OCI-LY7 (cell line): Measurements from ENCODE around the gene ITGAD. TPM values are rescaled to one million over a fixed set of nuclear protein-coding genes. Genes with fewer than 3 reads are reported as not detected.

Source experiments
- BruUV-seq: library from RNA; stranded (reverse); fragments of 400-500 nt; replicated peaks from 2 replicates; lab custom pipeline; 2021; lab: Mats Ljungman, UMichigan
- CTCF ChIA-PET: fragments of 300-600 bp; sonication (Branson Sonifier 250); formaldehyde crosslinking; loops from one replicate; lab custom pipeline; 2022; ENCODE audit warnings: antibody characterized with exemption; ENCODE audit not compliant: unreplicated experiment; lab: Charles Lee
- POLR2A ChIA-PET: fragments of 300-600 bp; sonication (Branson Sonifier 250); formaldehyde crosslinking; loops from one replicate; lab custom pipeline; 2022; ENCODE audit warnings: antibody characterized with exemption; lab: Charles Lee
- DNase-seq: peaks from one replicate; pipeline ENCODE4 v3.0.0-alpha.2; 2015; ENCODE audit warnings: low spot score
- H2AFZ ChIP-seq: fragments of 200-600 bp; sonication (generic), shearing (Covaris generic); 2 replicates; pipeline ENCODE4 v1.6.1; 2014; ENCODE audit warnings: mild to moderate bottlenecking, antibody characterized with exemption, low read length, moderate library complexity
- H3K27ac ChIP-seq: fragments of 200-600 bp; sonication (generic); 2 replicates; pipeline ENCODE4 v1.5.1; 2014; ENCODE audit warnings: mixed run types, low read depth, mild to moderate bottlenecking, moderate library complexity, low read length, inconsistent platforms; ENCODE audit not compliant: poor library complexity, severe bottlenecking
- H3K36me3 ChIP-seq: fragments of 200-600 bp; sonication (generic); 2 replicates; pipeline ENCODE4 v1.6.1; 2014; ENCODE audit warnings: mild to moderate bottlenecking, antibody characterized with exemption, low read length, moderate library complexity, mixed read lengths; ENCODE audit not compliant: insufficient read depth
- H3K4me1 ChIP-seq: fragments of 200-600 bp; sonication (generic); 2 replicates; pipeline ENCODE4 v1.5.1; 2014; ENCODE audit warnings: mild to moderate bottlenecking, low read length; ENCODE audit not compliant: insufficient read depth, poor library complexity, severe bottlenecking
- H3K4me2 ChIP-seq: fragments of 200-600 bp; sonication (generic); 2 replicates; pipeline ENCODE4 v1.6.1; 2014; ENCODE audit warnings: mild to moderate bottlenecking, low read length
- H3K4me3 ChIP-seq: fragments of 200-600 bp; sonication (generic); 2 replicates; pipeline ENCODE4 v1.5.1; 2014; ENCODE audit warnings: mild to moderate bottlenecking, low read depth, low read length; ENCODE audit not compliant: poor library complexity, severe bottlenecking
- H3K79me2 ChIP-seq: fragments of 200-600 bp; sonication (generic); 2 replicates; pipeline ENCODE4 v1.6.1; 2016; ENCODE audit warnings: low read depth, mild to moderate bottlenecking, low read length, moderate library complexity, mixed read lengths; ENCODE audit not compliant: insufficient read depth
- H3K9me2 ChIP-seq: fragments of 200-600 bp; sonication (generic); 2 replicates; pipeline ENCODE4 v1.6.1; 2016; ENCODE audit warnings: mild to moderate bottlenecking, low read length, mixed read lengths; ENCODE audit not compliant: insufficient read depth
- H3K9me3 ChIP-seq: fragments of 200-600 bp; sonication (generic); 2 replicates; pipeline ENCODE4 v1.6.1; 2014; ENCODE audit warnings: mild to moderate bottlenecking, mixed run types, low read length, mixed read lengths
- H4K20me1 ChIP-seq: fragments of 200-600 bp; sonication (generic); 2 replicates; pipeline ENCODE4 v1.6.1; 2014; ENCODE audit warnings: mild to moderate bottlenecking, antibody characterized with exemption, low read length, moderate library complexity, mixed read lengths; ENCODE audit not compliant: insufficient read depth
- EZH2phosphoT487 ChIP-seq: fragments of 200-600 bp; sonication (generic); IDR thresholded peaks from 2 replicates; pipeline ENCODE4 v1.6.1; 2018; ENCODE audit warnings: low read depth, borderline replicate concordance, mild to moderate bottlenecking, mixed run types, antibody characterized with exemption, low read length, moderate library complexity, mixed read lengths
- intact Hi-C: fragments of 100-400 bp; cut with micrococcal nuclease; formaldehyde crosslinking; loops from one replicate; pipeline ENCODE4 v1.10.0; 2022; ENCODE audit not compliant: unreplicated experiment
- total RNA-seq, 2 experiments: library from RNA; depleted of rRNA in 1 of 2; stranded (reverse); fragments of >200 nt in 1 of 2; shearing (Covaris generic) in 1 of 2; gene quantifications; 2 replicates each; pipeline ENCODE4 v1.2.3, GENCODE V29; 2014 to 2022
- TF ChIP-seq, protein P1 (sequence below): fragments of 200-600 bp; sonication (generic); conservative IDR thresholded peaks from 2 replicates; pipeline ENCODE4 v1.5.1; 2014; ENCODE audit warnings: mild to moderate bottlenecking, antibody characterized with exemption, low read length, moderate library complexity, mixed read lengths

Gene ITGAD
- total RNA-seq, 2 experiments from 2014 or later: not detected

DNA sequence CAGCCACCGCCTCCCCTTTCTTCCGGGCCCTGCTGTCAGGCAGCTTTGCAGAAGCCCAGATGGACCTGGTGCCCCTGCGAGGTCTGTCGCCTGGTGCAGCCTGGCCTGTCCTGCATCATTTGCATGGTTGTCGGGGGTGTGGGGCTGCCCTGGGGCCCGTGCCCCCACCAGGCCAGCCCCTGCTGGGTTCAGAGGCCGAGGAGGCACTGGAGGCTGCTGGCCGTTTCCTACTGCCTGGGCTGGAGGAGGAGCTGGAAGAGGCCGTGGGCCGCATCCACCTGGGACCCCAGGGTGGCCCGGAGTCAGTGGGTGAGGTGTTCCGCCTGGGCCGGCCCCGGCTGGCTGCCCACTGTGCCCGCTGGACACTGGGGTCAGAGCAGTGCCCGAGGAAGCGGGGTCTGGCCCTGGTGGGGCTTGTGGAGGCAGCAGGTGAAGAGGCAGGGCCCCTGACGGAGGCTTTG lies 73.3 kb downstream of the ITGAD start:
- no TSS peak for BruUV-seq
- TF ChIP-seq, protein P1, sequence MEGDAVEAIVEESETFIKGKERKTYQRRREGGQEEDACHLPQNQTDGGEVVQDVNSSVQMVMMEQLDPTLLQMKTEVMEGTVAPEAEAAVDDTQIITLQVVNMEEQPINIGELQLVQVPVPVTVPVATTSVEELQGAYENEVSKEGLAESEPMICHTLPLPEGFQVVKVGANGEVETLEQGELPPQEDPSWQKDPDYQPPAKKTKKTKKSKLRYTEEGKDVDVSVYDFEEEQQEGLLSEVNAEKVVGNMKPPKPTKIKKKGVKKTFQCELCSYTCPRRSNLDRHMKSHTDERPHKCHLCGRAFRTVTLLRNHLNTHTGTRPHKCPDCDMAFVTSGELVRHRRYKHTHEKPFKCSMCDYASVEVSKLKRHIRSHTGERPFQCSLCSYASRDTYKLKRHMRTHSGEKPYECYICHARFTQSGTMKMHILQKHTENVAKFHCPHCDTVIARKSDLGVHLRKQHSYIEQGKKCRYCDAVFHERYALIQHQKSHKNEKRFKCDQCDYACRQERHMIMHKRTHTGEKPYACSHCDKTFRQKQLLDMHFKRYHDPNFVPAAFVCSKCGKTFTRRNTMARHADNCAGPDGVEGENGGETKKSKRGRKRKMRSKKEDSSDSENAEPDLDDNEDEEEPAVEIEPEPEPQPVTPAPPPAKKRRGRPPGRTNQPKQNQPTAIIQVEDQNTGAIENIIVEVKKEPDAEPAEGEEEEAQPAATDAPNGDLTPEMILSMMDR: no peak
- TF ChIP-seq EZH2phosphoT487: no peak
- Histone ChIP-seq H3K4me1 (peaks cover 10% of the 10 kb centered on the region), H3K27ac (no peak overlapping the region), H3K79me2 (no peaks in the 10 kb centered on the region), H3K9me3 (no peaks in the 10 kb centered on the region), H3K4me2 (no peak overlapping the region), H2AFZ (no peak overlapping the region), H3K9me2 (no peaks in the 10 kb centered on the region), H3K36me3 (no peaks in the 10 kb centered on the region), H4K20me1 (no peaks in the 10 kb centered on the region), H3K4me3 (no peak overlapping the region)
- POLR2A ChIA-PET: no interaction called here
- no peak for DNase-seq
- CTCF ChIA-PET: no interaction called here
- intact Hi-C loops: no loop called here

DNA sequence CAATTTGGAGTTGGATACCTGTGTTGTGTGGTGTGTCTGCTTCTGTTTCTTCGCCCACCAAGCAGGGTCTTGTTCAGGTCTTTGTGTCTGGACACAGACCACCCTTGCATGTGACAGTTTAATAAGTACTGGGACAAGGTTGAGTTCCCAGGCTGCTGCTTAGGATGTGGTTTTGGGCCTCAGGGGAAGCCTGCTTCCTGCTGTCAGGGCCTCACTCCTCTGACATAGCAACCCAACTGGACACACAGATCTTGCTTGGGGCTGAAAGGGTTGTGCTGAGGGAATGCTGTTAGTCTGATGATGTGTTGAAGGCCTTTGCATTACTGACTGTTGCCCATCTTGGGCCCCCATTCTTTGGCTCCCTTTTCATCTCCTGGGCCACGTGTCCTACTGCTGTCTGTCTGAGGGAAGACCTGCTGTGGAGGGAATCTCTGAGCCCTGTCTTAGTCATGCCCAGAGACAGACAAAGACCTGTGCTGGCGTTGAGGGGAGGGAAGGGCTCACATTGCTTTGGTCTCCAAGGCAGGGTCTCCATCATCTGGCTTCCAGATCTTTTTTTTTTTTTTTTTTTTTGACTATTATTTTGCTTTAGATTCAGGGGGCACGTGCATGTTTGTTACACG lies 74.1 kb downstream of the ITGAD start:
- ChIA-PET POLR2A (no interaction called here), CTCF (no interaction called here)
- no peak overlapping the region for H3K4me3 ChIP-seq
- intact Hi-C loops: no loop called here
- no peaks in the 10 kb centered on the region for H3K36me3 ChIP-seq
- H4K20me1 ChIP-seq: no peaks in the 10 kb centered on the region
- peak overlapping the region; percentile 39 for H3K4me2 ChIP-seq
- H3K9me3 ChIP-seq: no peaks in the 10 kb centered on the region
- peak; percentile 59 for DNase-seq
- no peak overlapping the region for H2AFZ ChIP-seq
- H3K4me1 ChIP-seq: peaks cover 10% of the 10 kb centered on the region
- no TSS peak for BruUV-seq
- H3K79me2 ChIP-seq: no peaks in the 10 kb centered on the region
- H3K27ac ChIP-seq: no peak overlapping the region
- H3K9me2 ChIP-seq: no peaks in the 10 kb centered on the region
- TF ChIP-seq, protein P1: no peak
- TF ChIP-seq EZH2phosphoT487: no peak

DNA sequence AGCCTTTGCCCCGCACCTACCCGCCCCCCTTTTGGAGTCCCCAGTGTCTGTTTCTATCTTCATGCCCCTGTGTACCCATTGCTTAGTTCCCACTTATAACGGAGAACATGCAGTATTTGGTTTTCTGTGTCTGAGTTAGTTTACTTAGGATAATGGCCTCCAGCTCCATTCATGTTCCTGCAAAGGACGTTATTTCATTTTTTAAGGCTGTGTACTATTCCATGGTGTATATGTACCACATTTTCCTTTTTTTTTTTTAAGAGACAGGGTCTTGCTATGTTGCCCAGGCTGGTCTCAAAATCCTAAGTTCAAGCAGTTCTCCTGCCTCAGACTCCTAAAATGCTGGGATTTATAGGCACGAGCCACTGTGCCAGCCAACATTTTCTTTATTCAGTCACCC lies 74.7 kb downstream of the ITGAD start:
- Histone ChIP-seq H2AFZ (no peak overlapping the region), H3K9me3 (no peaks in the 10 kb centered on the region), H3K4me3 (no peak overlapping the region), H3K27ac (no peak overlapping the region), H3K9me2 (no peaks in the 10 kb centered on the region), H3K36me3 (no peaks in the 10 kb centered on the region), H3K4me1 (peaks cover 10% of the 10 kb centered on the region), H4K20me1 (no peaks in the 10 kb centered on the region), H3K79me2 (no peaks in the 10 kb centered on the region), H3K4me2 (no peak overlapping the region)
- no peak for DNase-seq
- CTCF ChIA-PET: no interaction called here
- BruUV-seq: no TSS peak
- intact Hi-C loops: no loop called here
- TF ChIP-seq, protein P1: no peak
- TF ChIP-seq EZH2phosphoT487: no peak
- POLR2A ChIA-PET: no interaction called here
